ENCODE measurements around the gene F3. TPM values are rescaled to one million over a fixed set of nuclear protein-coding genes. Genes with fewer than 3 reads are reported as not detected.

The F3 gene
- total RNA-seq, 1 experiment from 2014 or later: 7.8 TPM

DNA sequence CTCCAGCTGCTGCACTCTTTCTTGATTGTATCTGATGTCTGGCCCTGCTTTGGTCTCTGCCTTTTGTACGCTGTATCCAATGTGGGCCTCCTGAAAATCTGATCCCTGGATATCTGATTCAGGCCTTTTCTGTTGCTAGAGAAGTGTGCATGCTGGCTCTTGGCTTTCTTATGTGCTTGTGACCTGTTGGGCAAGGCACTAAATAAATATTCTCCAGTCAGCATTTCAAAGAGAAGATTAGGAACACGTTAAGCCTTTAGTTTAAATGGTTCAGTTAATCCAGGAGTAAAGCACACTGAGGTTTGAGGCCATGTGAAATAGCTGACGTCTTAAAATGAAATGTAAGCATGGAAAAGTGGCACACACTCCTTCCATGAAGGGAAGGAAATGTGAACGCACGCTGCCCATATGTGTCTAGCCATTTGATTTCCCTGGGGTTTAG is 9.3 kb upstream of the F3 start:
- TF ChIP-seq IRF1 (CRISPR knock-in tag; IDR thresholded peaks at IDR 0.05): no peak
- TF ChIP-seq NR1H2 (CRISPR knock-in tag; IDR thresholded peaks at IDR 0.05): no peak
- TF ChIP-seq PRRX2 (CRISPR knock-in tag; IDR thresholded peaks at IDR 0.05): no peak
- TF ChIP-seq, protein P1, sequence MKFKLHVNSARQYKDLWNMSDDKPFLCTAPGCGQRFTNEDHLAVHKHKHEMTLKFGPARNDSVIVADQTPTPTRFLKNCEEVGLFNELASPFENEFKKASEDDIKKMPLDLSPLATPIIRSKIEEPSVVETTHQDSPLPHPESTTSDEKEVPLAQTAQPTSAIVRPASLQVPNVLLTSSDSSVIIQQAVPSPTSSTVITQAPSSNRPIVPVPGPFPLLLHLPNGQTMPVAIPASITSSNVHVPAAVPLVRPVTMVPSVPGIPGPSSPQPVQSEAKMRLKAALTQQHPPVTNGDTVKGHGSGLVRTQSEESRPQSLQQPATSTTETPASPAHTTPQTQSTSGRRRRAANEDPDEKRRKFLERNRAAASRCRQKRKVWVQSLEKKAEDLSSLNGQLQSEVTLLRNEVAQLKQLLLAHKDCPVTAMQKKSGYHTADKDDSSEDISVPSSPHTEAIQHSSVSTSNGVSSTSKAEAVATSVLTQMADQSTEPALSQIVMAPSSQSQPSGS (CRISPR knock-in tag; IDR thresholded peaks at IDR 0.05; ENCODE audit: borderline replicate concordance, low read depth): no peak
- TF ChIP-seq ELF4 (CRISPR knock-in tag; IDR thresholded peaks at IDR 0.05; ENCODE audit: low read depth): no peak
- TF ChIP-seq CREB1 (CRISPR knock-in tag; IDR thresholded peaks at IDR 0.05): no peak
- no peak for TF ChIP-seq IRF2 (CRISPR knock-in tag; IDR thresholded peaks at IDR 0.05; ENCODE audit: borderline replicate concordance, low read depth)
- no peak for TF ChIP-seq GRHL2 (CRISPR knock-in tag; IDR thresholded peaks at IDR 0.05; ENCODE audit: insufficient replicate concordance, severe bottlenecking)
- TF ChIP-seq ZNF232 (CRISPR knock-in tag; IDR thresholded peaks at IDR 0.05): no peak
- no peak for TF ChIP-seq MXD4 (CRISPR knock-in tag; IDR thresholded peaks at IDR 0.05; ENCODE audit: borderline replicate concordance)
- no peak for TF ChIP-seq NR2C2 (CRISPR knock-in tag; IDR thresholded peaks at IDR 0.05)
- no peak for TF ChIP-seq GABPB1 (CRISPR knock-in tag; IDR thresholded peaks at IDR 0.05)
- no peak for TF ChIP-seq ETV6 (CRISPR knock-in tag; IDR thresholded peaks at IDR 0.05)
- no peak for TF ChIP-seq ZNF423 (CRISPR knock-in tag; IDR thresholded peaks at IDR 0.05)
- TF ChIP-seq SMAD3 (CRISPR knock-in tag; IDR thresholded peaks at IDR 0.05; ENCODE audit: borderline replicate concordance): no peak
- TF ChIP-seq, protein P2, sequence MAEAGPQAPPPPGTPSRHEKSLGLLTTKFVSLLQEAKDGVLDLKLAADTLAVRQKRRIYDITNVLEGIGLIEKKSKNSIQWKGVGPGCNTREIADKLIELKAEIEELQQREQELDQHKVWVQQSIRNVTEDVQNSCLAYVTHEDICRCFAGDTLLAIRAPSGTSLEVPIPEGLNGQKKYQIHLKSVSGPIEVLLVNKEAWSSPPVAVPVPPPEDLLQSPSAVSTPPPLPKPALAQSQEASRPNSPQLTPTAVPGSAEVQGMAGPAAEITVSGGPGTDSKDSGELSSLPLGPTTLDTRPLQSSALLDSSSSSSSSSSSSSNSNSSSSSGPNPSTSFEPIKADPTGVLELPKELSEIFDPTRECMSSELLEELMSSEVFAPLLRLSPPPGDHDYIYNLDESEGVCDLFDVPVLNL (CRISPR knock-in tag; IDR thresholded peaks at IDR 0.05; ENCODE audit: borderline replicate concordance, low read depth): no peak
- TF ChIP-seq E2F1 (CRISPR knock-in tag; IDR thresholded peaks at IDR 0.05): no peak
- no peak for TF ChIP-seq USF2 (CRISPR knock-in tag; IDR thresholded peaks at IDR 0.05)
- no peak for TF ChIP-seq TEAD4 (CRISPR knock-in tag; IDR thresholded peaks at IDR 0.05)
- no peak for TF ChIP-seq JUN (CRISPR knock-in tag; IDR thresholded peaks at IDR 0.05)
- Mint-ChIP-seq H3K36me3 (no peaks in the 10 kb centered on the region), H3K4me3 (no peak overlapping the region), H3K4me1 (peaks cover 49% of the 10 kb centered on the region), H3K27me3 (ENCODE audit: low read depth) (no peaks in the 10 kb centered on the region), H3K9me3 (peaks cover 9% of the 10 kb centered on the region; the same call in 1 of the 2 replicates), H3K27ac (no peak overlapping the region)
- ChIA-PET CTCF (interaction anchor here (2.3 kb wide), 1 partner anchor 8 kb away, joined by 6 read pairs; the partner anchor contains the start of gene F3), POLR2A (no interaction called here)
- no peak for ATAC-seq
- DNase-seq (ENCODE audit: low spot score): no peak

DNA sequence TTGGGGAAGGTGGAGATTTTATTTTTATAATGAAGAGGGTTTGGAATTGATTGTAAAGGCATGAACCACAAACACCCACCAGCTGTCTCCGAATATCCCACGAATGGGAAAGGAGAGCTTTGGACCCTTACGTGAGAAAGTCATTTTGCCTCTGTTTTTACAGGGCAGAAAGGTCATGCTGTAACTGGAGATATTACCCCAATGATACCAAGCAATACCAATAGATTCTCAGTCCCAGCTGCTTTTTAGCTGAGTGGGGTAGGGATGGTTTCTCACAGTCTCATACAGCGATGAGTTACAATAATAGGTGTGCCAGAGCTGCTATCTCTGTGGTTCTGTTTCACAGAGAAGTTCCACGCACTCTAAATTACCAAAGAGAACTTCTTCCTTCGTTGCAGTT is 8.8 kb upstream of the F3 start:
- H3K27me3 Mint-ChIP-seq (ENCODE audit: low read depth): no peaks in the 10 kb centered on the region
- DNase-seq (ENCODE audit: low spot score) (no peak), ATAC-seq (no peak)
- H3K27ac Mint-ChIP-seq: no peak overlapping the region
- H3K36me3 Mint-ChIP-seq: no peaks in the 10 kb centered on the region
- H3K4me3 Mint-ChIP-seq: no peak overlapping the region
- ChIA-PET CTCF (no interaction called here), POLR2A (no interaction called here)
- TF ChIP-seq, protein P3, sequence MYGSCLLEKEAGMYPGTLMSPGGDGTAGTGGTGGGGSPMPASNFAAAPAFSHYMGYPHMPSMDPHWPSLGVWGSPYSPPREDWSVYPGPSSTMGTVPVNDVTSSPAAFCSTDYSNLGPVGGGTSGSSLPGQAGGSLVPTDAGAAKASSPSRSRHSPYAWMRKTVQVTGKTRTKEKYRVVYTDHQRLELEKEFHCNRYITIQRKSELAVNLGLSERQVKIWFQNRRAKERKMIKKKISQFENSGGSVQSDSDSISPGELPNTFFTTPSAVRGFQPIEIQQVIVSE (CRISPR knock-in tag; IDR thresholded peaks at IDR 0.05; ENCODE audit: borderline replicate concordance): no peak
- TF ChIP-seq GTF2I (CRISPR knock-in tag; conservative IDR thresholded peaks at IDR 0.05) (no peak), SMAD4 (CRISPR knock-in tag; IDR thresholded peaks at IDR 0.05) (no peak), USF1 (CRISPR knock-in tag; IDR thresholded peaks at IDR 0.05) (no peak), ELF4 (CRISPR knock-in tag; IDR thresholded peaks at IDR 0.05; ENCODE audit: low read depth) (no peak)
- peaks cover 9% of the 10 kb centered on the region; the same call in 1 of the 2 replicates for H3K9me3 Mint-ChIP-seq
- peaks cover 47% of the 10 kb centered on the region for H3K4me1 Mint-ChIP-seq

Measured in WTC11 (cell line).